Hematopoietic multipotent progenitor cell treated with erythropoietin and hydrocortisone succinate and interleukin-3 and kit ligand, for 15 days (in vitro differentiated cells): ENCODE measurements around the gene PCP4.

Experiments used
- DNase-seq: peaks from one replicate; pipeline ENCODE4 v3.0.0-alpha.2; 2015; ENCODE audit warnings: low spot score

PCP4 gene

DNA sequence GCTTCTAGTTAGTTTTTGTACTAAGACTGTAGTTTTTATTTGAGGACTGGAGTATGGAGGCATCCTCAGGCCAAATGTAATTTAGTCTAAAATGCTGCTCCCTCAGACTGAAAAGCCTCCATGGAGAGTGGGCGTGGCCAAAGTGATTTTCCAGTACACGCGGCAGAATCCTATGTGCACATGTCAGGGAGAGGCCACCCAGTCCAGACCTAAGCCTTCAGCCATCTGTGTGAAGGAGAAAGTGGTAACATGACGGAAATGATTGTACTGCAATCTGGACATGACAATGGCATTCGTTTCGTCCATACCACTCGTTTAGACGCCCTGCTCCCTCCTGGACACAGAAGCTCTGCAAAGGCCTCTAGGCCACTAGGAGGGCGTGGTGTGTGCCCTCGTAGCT, 56.2 kb downstream of the PCP4 start:
- DNase-seq: no peak

GRCh38 chr21:39924577-39925308, 57.5 kb downstream of the PCP4 start:
- no peak for DNase-seq

- no peak for DNase-seq
Measured at GRCh38 chr21:39927304-39927886, 60.2 kb downstream of the PCP4 start.

- no peak for DNase-seq
Measured at GRCh38 chr21:39932335-39932734, 65.1 kb downstream of the PCP4 start.

DNA sequence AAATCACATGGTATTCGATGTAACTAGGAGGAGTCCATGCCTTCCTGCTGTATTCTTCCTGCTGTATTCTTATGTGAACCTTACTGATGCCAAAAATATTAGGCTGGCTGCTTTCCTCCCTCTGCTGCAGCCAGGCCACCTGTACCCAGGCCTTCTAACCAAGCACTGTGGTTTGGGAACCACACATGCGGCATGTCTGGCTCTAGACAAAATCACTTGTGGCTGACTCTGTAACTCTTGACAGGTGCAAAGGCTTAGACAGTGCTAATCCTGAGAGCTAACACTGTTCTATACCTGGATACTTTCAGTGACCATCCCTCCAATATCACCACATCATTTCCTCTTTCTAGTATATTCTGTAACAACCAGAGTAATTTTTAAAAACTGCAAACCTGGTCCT, 67.7 kb downstream of the PCP4 start:
- DNase-seq: no peak

GRCh38 chr21:39935716-39936115, 68.5 kb downstream of the PCP4 start:
- no peak for DNase-seq

DNA sequence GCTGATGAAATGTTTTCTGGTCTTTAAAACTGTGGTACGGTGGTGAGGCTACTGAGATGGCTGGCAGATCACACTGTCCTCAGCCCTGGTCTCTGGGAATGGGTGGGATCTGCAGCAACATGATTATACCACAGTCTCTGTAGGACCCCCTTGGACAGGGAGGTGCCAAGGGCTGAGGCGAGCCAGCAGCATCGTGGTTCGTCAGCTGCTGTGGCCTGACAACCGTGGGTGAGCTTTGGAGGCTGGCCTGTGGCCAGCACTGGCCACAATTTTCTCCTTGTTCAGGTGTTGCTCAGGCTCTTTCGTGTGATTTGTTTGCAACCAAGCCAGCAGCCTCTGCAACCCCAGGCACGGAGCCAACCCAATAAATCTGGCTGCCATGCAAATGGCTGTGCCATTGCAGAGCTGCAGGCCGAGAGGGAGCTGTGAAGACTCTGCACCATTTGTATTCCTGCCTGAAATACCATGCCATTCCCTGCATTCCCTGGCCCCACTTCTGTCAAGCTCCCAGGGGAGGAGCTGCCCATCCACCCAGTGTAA, 70.9 kb downstream of the PCP4 start:
- DNase-seq: no peak

DNA sequence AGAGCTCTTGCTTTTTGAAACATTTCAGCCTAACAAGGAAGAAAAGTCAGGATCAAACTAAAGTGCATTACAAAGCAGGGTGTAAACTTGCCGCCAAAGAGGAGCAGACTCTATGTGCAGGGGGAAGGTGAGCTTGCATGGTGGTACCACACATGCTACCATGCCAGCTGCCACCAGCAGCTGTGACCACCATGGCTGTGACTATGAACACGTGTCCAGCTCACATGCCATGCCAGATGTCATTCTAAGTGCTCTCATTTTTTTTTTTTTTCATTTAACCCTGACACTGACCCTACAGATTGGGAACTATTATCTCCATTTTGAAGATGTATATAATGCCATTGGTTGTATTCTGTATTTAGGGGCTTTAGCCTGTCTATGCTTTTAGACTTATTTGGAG, 79.0 kb downstream of the PCP4 start:
- DNase-seq: no peak

- no peak for DNase-seq
Measured at GRCh38 chr21:39947031-39947430, 79.8 kb downstream of the PCP4 start.

DNA sequence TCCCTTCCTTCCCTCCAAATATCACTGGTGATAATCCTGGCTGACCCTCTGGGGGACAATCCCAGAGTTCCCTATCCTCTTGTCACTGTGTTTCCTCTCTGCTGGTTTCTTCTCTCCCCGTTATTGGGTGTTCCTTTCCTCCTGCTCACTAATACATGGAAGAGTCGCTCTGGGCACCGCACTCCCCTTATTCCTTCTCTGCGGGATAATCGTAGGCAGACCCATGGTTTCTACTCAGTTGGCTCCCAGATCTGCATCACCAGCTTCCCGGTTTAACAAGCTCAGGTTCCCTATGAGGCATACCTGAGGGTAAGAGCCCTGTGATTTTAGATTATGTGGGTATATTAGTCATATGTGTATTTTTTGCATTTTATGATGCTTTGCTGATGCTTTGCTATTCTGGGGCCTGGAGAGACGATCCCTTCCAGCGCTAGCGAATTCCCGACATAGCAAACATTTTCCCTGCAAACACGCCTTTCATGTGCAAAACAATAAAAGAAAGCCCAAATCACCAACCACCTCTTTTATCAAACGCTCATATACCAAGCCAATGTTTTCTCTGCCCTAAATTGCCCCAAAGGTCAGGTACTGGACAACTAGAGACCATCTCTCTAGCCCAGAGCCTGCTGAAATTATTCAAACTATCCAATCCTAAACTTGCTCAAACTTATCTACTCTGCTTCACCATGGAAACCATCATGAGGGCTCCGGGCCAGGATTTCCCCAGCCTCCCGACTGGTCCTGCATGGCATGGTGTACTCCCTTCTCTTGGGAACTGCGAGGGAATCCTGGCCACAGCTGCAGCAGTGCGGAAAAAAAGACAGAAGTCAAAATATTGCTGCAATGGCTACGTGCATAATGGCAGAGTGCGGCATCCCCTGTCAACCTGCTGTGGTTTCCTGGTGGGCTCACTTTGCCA, 84.2 kb downstream of the PCP4 start:
- no peak for DNase-seq

- no peak for DNase-seq
Measured at GRCh38 chr21:39952265-39952664, 85.0 kb downstream of the PCP4 start.

- no peak for DNase-seq
Measured at GRCh38 chr21:39954570-39954969, 87.3 kb downstream of the PCP4 start.

DNA sequence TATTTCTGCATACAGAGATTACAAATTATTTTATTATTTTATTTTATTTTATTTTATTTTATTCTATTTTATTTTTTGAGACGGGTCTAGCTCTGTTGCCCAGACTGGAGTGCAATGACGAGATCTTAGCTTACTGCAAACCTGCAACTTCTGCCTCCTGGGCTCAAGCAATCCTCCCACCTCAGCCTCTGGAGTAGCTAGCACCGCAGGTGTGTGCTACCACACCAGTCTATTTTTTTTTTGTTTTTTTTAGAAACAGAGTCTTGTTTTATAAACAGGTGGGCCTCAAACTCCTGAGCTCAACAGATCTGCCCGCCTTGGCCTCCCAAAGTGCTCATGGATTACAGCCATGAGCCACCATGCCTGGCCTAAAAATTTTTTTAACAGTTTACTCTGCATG, 88.1 kb downstream of the PCP4 start:
- DNase-seq: no peak

DNA sequence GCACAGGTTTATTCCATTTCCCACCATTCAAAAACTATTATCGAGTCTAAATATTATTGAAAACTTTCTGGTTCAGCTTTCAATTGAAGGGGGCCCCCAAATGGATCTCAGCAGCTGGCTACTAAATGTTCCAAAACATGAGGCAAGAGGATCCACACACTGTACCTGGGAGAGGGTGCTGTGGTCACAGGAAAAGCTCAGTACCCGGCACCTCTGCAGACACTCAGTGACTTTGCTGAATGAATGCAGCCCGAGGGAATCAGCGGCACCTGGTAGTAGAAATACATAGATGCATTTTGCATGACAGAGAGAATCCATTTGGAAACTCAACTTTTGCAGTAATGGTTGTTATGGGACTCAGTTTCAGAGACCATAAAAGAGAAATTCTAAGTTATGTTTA, 89.3 kb downstream of the PCP4 start:
- DNase-seq: no peak

GRCh38 chr21:39958731-39959130, 91.5 kb downstream of the PCP4 start:
- no peak for DNase-seq

GRCh38 chr21:39961251-39961650, 94.0 kb downstream of the PCP4 start:
- no peak for DNase-seq

DNA sequence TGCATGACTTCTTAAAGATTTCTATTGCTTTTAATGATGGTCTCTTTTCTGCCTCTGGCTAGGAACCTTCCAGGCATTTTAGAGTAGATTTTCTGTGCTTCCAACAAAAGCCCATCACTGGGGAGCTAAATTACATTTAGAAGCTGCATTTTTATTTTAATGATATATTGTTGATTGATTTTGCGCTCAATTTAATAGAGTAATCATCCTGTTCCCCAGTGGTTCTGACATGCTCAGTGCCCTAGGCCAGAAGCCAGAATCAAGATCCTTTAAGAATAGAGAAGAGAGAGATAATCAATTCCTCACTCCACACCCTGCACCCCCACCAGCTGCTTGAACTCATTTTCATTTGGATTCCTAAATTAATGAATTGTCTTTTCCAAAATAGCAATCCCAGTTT, 97.8 kb downstream of the PCP4 start:
- DNase-seq: no peak

DNA sequence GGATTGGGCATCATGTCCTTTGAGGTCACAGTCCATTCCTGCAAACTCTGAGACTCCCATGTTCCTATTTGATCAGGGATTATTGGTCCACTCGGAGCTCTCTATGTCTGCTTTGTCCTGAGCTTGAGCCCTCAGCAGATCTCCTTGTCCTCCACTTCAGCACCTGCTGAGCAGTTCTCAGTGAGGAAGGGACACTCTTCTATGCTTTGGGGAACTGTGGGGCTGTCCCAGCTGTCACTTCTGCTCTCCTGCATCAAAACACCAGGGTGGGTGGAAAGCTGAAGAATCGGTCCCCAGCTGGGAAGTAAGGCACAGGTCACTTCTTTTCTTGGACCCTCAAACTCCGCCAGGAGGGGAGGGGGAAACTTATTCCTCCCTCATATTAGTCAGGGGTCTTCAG, 99.5 kb downstream of the PCP4 start:
- DNase-seq: no peak

DNA sequence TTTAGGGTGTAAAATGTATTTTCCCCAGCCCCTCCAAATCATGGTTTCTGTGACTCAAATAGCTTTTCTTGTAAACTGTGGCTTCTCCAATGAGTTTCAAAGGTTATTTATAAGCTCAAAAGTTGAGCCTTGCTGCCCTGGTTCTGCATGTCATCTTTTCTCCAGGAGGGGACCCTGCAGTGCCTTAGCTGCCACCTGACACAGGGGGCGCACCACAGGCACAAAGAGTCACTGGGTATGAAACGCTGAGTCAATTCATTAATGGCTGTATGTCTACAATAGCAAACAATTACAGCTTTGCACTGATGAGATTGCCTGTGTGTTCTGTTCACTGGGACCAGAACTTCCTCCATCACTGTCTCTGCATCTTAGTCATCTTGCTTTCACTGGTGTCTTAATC, 100.8 kb downstream of the PCP4 start:
- no peak for DNase-seq

- DNase-seq: no peak
Measured at GRCh38 chr21:39969691-39970364, 102.6 kb downstream of the PCP4 start.

- no peak for DNase-seq
Measured at GRCh38 chr21:39971956-39972355, 104.7 kb downstream of the PCP4 start.

- DNase-seq: no peak
Measured at GRCh38 chr21:39972471-39972870, 105.2 kb downstream of the PCP4 start.
